A549 (cell line): Measurements from ENCODE around the gene EMD. TPM values are rescaled to one million over a fixed set of nuclear protein-coding genes. Genes with fewer than 3 reads are reported as not detected.

Source experiments
- ATAC-seq, 2 experiments: fragments of 200-7000 bp in 1 of 2; fragments of >200 bp in 1 of 2; cut with Nextera tagmentation in 1 of 2; cut with Tn5 transposase in 1 of 2; 3 replicates each; pipeline versions ENCODE4 v1.8.0 to v1.9.1; 2018 to 2020; ENCODE audit warnings: mild to moderate bottlenecking in 1 of 2, moderate library complexity in 1 of 2
- CTCF ChIA-PET: fragments of 300-600 bp; sonication (Branson Sonifier 250); formaldehyde crosslinking; extraction: SDS; loops from one replicate; lab custom pipeline; 2021; ENCODE audit warnings: antibody characterized with exemption, inconsistent platforms; lab: Yijun Ruan, JAX
- POLR2A ChIA-PET: fragments of 350-600 bp; formaldehyde crosslinking; extraction: SDS; loops from one replicate; lab custom pipeline; 2021; ENCODE audit warnings: antibody characterized with exemption, inconsistent platforms; lab: Yijun Ruan, JAX
- DNase-seq, 2 experiments: peaks; one replicate each; pipeline versions ENCODE4 v3.0.0 to v3.0.0-alpha.2; 2011 to 2016; ENCODE audit warnings: low read depth in 1 of 2, low spot score in 1 of 2
- FAIRE-seq: peaks from 2 replicates; lab custom pipeline; 2011; peaks lifted over from hg19 to GRCh38; lab: Jason Lieb, UNC
- H3K27ac ChIP-seq, 2 experiments: fragments of >200 bp; sonication (Bioruptor Twin); formaldehyde crosslinking; 3 replicates each; pipeline ENCODE4 v1.5.1; 2016 to 2017
- H3K4me1 ChIP-seq: fragments of >200 bp; sonication (Bioruptor Twin); formaldehyde crosslinking; 3 replicates; pipeline ENCODE4 v1.6.1; 2016
- H3K4me2 ChIP-seq: fragments of >200 bp; sonication (Bioruptor Twin); formaldehyde crosslinking; 3 replicates; pipeline ENCODE4 v1.6.1; 2016
- H3K4me3 ChIP-seq: fragments of >200 bp; sonication (Bioruptor Twin); formaldehyde crosslinking; 3 replicates; pipeline ENCODE4 v1.5.1; 2016
- H3K9me3 ChIP-seq: fragments of >200 bp; sonication (Bioruptor Twin); formaldehyde crosslinking; 3 replicates; pipeline ENCODE4 v1.6.1; 2016
- ATOH8 ChIP-seq: fragments of 250-450 bp; sonication (Bioruptor Pico); IDR thresholded peaks from 2 replicates; pipeline ENCODE4 v1.5.0; 2020; ENCODE audit warnings: low read depth, mild to moderate bottlenecking, moderate library complexity
- BCL3 ChIP-seq: fragments of >200 bp; sonication (Bioruptor Twin); formaldehyde crosslinking; IDR thresholded peaks from 3 replicates; pipeline ENCODE4 v1.6.1; 2016
- CEBPB ChIP-seq, 2 experiments: fragments of >200 bp in 1 of 2; sonication (Bioruptor Twin) in 1 of 2; formaldehyde crosslinking in 1 of 2; IDR thresholded peaks; 2 replicates each; pipeline ENCODE4 v1.6.1; 2012 to 2016
- CHD2 ChIP-seq: fragments of 150-350 bp; IDR thresholded peaks from 2 replicates; pipeline ENCODE4 v1.6.1; 2014; ENCODE audit warnings: low read length; ENCODE audit not compliant: partially characterized antibody
- CTCF ChIP-seq: fragments of >200 bp; sonication (Bioruptor Twin); formaldehyde crosslinking; IDR thresholded peaks from 3 replicates; pipeline ENCODE4 v1.5.1; 2016
- EHF ChIP-seq: fragments of 250-450 bp; sonication (Bioruptor Pico); IDR thresholded peaks from 2 replicates; pipeline ENCODE4 v1.5.0; 2020; ENCODE audit warnings: mild to moderate bottlenecking
- EP300 ChIP-seq, 2 experiments: fragments of >200 bp; sonication (Bioruptor Twin); formaldehyde crosslinking; IDR thresholded peaks; 2 replicates in 1 of 2; 3 replicates in 1 of 2; pipeline ENCODE4 v1.6.1; 2016 to 2017
- FOSL2 ChIP-seq, 2 experiments: fragments of 450-650 bp in 1 of 2; fragments of >200 bp in 1 of 2; sonication (Bioruptor Twin) in 1 of 2; formaldehyde crosslinking; IDR thresholded peaks; 2 replicates each; pipeline versions ENCODE4 v1.5.0 to v1.6.1; 2016 to 2020; ENCODE audit warnings: mild to moderate bottlenecking in 1 of 2, moderate library complexity in 1 of 2
- FOXS1 ChIP-seq: fragments of 250-450 bp; sonication (Bioruptor Pico); IDR thresholded peaks from 2 replicates; pipeline ENCODE4 v1.5.0; 2020; ENCODE audit warnings: mild to moderate bottlenecking, moderate library complexity
- HES2 ChIP-seq: fragments of >200 bp; sonication (Bioruptor Twin); formaldehyde crosslinking; IDR thresholded peaks from 2 replicates; pipeline ENCODE4 v1.6.1; 2016
- HOXB5 ChIP-seq: fragments of 250-450 bp; sonication (Bioruptor Pico); IDR thresholded peaks from 2 replicates; pipeline ENCODE4 v1.5.0; 2020; ENCODE audit warnings: mild to moderate bottlenecking, moderate library complexity
- JUN ChIP-seq, 2 experiments: fragments of >200 bp; sonication (Bioruptor Twin); formaldehyde crosslinking; IDR thresholded peaks; 2 replicates in 1 of 2; 3 replicates in 1 of 2; pipeline ENCODE4 v1.6.1; 2016 to 2017
- KDM5A ChIP-seq: fragments of 200-600 bp; sonication (generic); IDR thresholded peaks from 2 replicates; pipeline ENCODE4 v1.6.1; 2016; ENCODE audit warnings: antibody characterized with exemption, mild to moderate bottlenecking
- MAX ChIP-seq: IDR thresholded peaks from 2 replicates; pipeline ENCODE4 v1.6.1; 2012
- NFE2L2 ChIP-seq: fragments of 150-350 bp; conservative IDR thresholded peaks from 2 replicates; pipeline ENCODE4 v1.6.1; 2014; ENCODE audit warnings: low read length
- NR3C1 ChIP-seq: fragments of >200 bp; sonication (Bioruptor Twin); formaldehyde crosslinking; IDR thresholded peaks from 3 replicates; pipeline ENCODE4 v1.6.1; 2017
- PBX3 ChIP-seq: IDR thresholded peaks from 2 replicates; pipeline ENCODE4 v1.6.1; 2012
- PHF8 ChIP-seq: fragments of 200-600 bp; sonication (generic); IDR thresholded peaks from 2 replicates; pipeline ENCODE4 v1.6.1; 2016; ENCODE audit warnings: low read depth, mild to moderate bottlenecking, antibody characterized with exemption, moderate library complexity, borderline replicate concordance
- POLR2A ChIP-seq: IDR thresholded peaks from 2 replicates; pipeline ENCODE4 v1.6.1; 2012; ENCODE audit warnings: mild to moderate bottlenecking, low read length
- RAD21 ChIP-seq, 2 experiments: fragments of >200 bp in 1 of 2; sonication (Bioruptor Twin) in 1 of 2; formaldehyde crosslinking in 1 of 2; IDR thresholded peaks in 1 of 2; conservative IDR thresholded peaks in 1 of 2; 2 replicates in 1 of 2; 3 replicates in 1 of 2; pipeline ENCODE4 v1.6.1; 2012 to 2018; ENCODE audit warnings: inconsistent platforms in 1 of 2
- RARB ChIP-seq: fragments of 250-450 bp; sonication (Bioruptor Pico); IDR thresholded peaks from 2 replicates; pipeline ENCODE4 v1.8.0; 2021; ENCODE audit warnings: mild to moderate bottlenecking, moderate library complexity
- REST ChIP-seq: fragments of 200-600 bp; sonication (generic); IDR thresholded peaks from 2 replicates; pipeline ENCODE4 v1.6.1; 2016; ENCODE audit warnings: antibody characterized with exemption, mild to moderate bottlenecking, moderate library complexity
- SMC3 ChIP-seq: fragments of >200 bp; sonication (Bioruptor Twin); formaldehyde crosslinking; IDR thresholded peaks from 3 replicates; pipeline ENCODE4 v1.6.1; 2018; ENCODE audit warnings: inconsistent platforms
- SREBF2 ChIP-seq: fragments of 450-650 bp; IDR thresholded peaks from 2 replicates; pipeline ENCODE4 v1.6.1; 2014; ENCODE audit warnings: mild to moderate bottlenecking, moderate library complexity
- TP53 ChIP-seq: fragments of 250-450 bp; sonication (Bioruptor Pico); IDR thresholded peaks from 2 replicates; pipeline ENCODE4 v1.5.0; 2021; ENCODE audit warnings: mild to moderate bottlenecking, moderate library complexity
- WGBS: methylation state at CpG from one replicate; pipeline ENCODE4 v1.1.6; 2017; ENCODE audit errors: missing lambda C conversion rate; 5-methylcytosine and 5-hydroxymethylcytosine counted together
- polyA plus RNA-seq, 4 experiments: library from polyadenylated mRNA; depleted of rRNA in 3 of 4; stranded (reverse); fragments of >200 nt; fragmentation: RNase III in 1 of 4; extraction: RNeasy Plus Mini Kit Qiagen cat#74134 plus additional on column Dnase treatment in 1 of 4; gene quantifications; 2 replicates in 3 of 4; 3 replicates in 1 of 4; pipeline ENCODE4 v1.2.3, GENCODE V29; 2011 to 2017

The EMD gene
- polyA plus RNA-seq, 2 of the 4 experiments (the other 2 are of a cell fraction): 34.6 to 126 TPM

GRCh38 chrX:154370300-154371016 lies 8.6 kb upstream of the EMD start:
- Histone ChIP-seq H3K9me3 (no peaks in the 10 kb centered on the region), H3K4me3 (peak overlapping the region; percentile 98), H3K27ac (peak overlapping the region; percentile 98 to 100), H3K4me2 (peak overlapping the region; percentile 93)
- POLR2A ChIA-PET: interaction anchor here (1.0 to 1.3 kb wide), 5 partner anchors 9 to 27 kb away, joined by 3 to 11 read pairs (median 8); partner anchors contain the start of genes EMD and RPL10
- DNase-seq (no peak), ATAC-seq (no peak)
- CTCF ChIA-PET: interaction anchor here (1.0 to 1.8 kb wide), 2 partner anchors 21 to 27 kb away, joined by 3 to 4 read pairs; partner anchors contain the start of gene RPL10
- 0% methylated on average over 10 of the region's 63 CpGs for WGBS
- TF ChIP-seq CHD2 (no peak), SMC3 (no peak), NR3C1 (no peak), EHF (no peak), POLR2A (no peak), CTCF (no peak), HES2 (no peak), KDM5A (no peak), SREBF2 (no peak), ATOH8 (CRISPR knock-in tag) (no peak), FOXS1 (no peak), CEBPB (IDR thresholded peaks at IDR 0.05) (no peak), PHF8 (no peak), NFE2L2 (no peak)
- TF ChIP-seq, all 56 proteins: peak for 0
- H3K4me1 ChIP-seq: peaks cover 52% of the 10 kb centered on the region
- FAIRE-seq: no peak

GRCh38 chrX:154371017-154371788 lies 7.9 kb upstream of the EMD start:
- DNase-seq (peak; percentile 70 to 96), ATAC-seq (peak; percentile 30 to 65), FAIRE-seq (no peak)
- WGBS: 0% methylated on average over 7 of the region's 77 CpGs
- H3K4me1 ChIP-seq: peaks cover 46% of the 10 kb centered on the region
- no peaks in the 10 kb centered on the region for H3K9me3 ChIP-seq
- peak overlapping the region; percentile 98 to 100 for H3K27ac ChIP-seq
- peak overlapping the region; percentile 98 for H3K4me3 ChIP-seq
- H3K4me2 ChIP-seq: peak overlapping the region; percentile 99
- CTCF ChIA-PET: interaction anchor here (1.8 kb wide), 1 partner anchor 21 kb away, joined by 4 read pairs; no protein-coding TSS in a partner anchor
- POLR2A ChIA-PET: interaction anchor here (0.6 to 1.3 kb wide), 8 partner anchors 8 to 402 kb away, joined by 3 to 11 read pairs (median 3); partner anchors contain the start of gene EMD
- peak; percentile 89 for TF ChIP-seq BCL3
- TF ChIP-seq JUN (IDR thresholded peaks at IDR 0.05): peak; percentile 79 to 97; a peak in 4 of 5 replicates
- TF ChIP-seq FOSL2 (IDR thresholded peaks at IDR 0.05): no peak
- TF ChIP-seq FOSL2 (CRISPR knock-in tag; IDR thresholded peaks at IDR 0.05): peak; percentile 31; the same call in 1 of the 2 replicates
- peak; percentile 81; the same call in 1 of the 2 replicates for TF ChIP-seq TP53 (CRISPR knock-in tag)
- no peak for TF ChIP-seq RAD21 (conservative IDR thresholded peaks at IDR 0.05 in 1 of 2, IDR thresholded peaks at IDR 0.05 in 1 of 2)
- TF ChIP-seq PHF8: peak; percentile 96
- no peak for TF ChIP-seq HOXB5 (CRISPR knock-in tag)
- TF ChIP-seq EP300 (IDR thresholded peaks at IDR 0.05): no peak
- no peak for TF ChIP-seq FOXS1
- TF ChIP-seq RARB (CRISPR knock-in tag): peak; percentile 75; the same call in 1 of the 2 replicates
- TF ChIP-seq REST: peak; percentile 30; the same call in 1 of the 2 replicates
- peak; percentile 62 for TF ChIP-seq PBX3
- peak; percentile 93 for TF ChIP-seq MAX
- peak; percentile 100 for TF ChIP-seq POLR2A
